ENCODE measurements around the gene APLP1. TPM values are rescaled to one million over a fixed set of nuclear protein-coding genes. Genes with fewer than 3 reads are reported as not detected.
"Not testable (repeated sequence)": the region's sequence is repeated elsewhere in the genome, so short reads cannot be mapped to it uniquely, and the experiment has no call there.

The APLP1 gene
- total RNA-seq, 1 donor from 2014 or later = 0.21 TPM

GRCh38 chr19:35888398-35888797 is 20.0 kb downstream of the APLP1 start:
- intact Hi-C loops (cut with DNase I) = no loop called here

GRCh38 chr19:35889370-35890112 is 21.2 kb downstream of the APLP1 start:
- no peak overlapping the region for H3K4me3 ChIP-seq
- peaks cover 36 to 61% of the 10 kb centered on the region in 2 donors for H3K36me3 ChIP-seq
- intact Hi-C loops (cut with DNase I) = loop anchor here (10.0 kb wide), 1 partner anchor 115 kb away; the partner anchor contains the start of gene ARHGAP33
- no peaks in the 10 kb centered on the region for H3K9me3 ChIP-seq
- H3K27me3 ChIP-seq = no peaks in the 10 kb centered on the region
- no peak overlapping the region for H3K27ac ChIP-seq
- no peak for DNase-seq (ENCODE audit: low spot score in 2 of 2)
- no peaks in the 10 kb centered on the region for H3K4me1 ChIP-seq
- TF ChIP-seq CTCF (IDR thresholded peaks at IDR 0.05) = no peak

More at GRCh38 chr19:35888398-35888797, 20.0 kb downstream of the APLP1 start:
- H3K27me3 ChIP-seq = no peaks in the 10 kb centered on the region
- no peak overlapping the region for H3K27ac ChIP-seq
- no peaks in the 10 kb centered on the region for H3K9me3 ChIP-seq
- no peaks in the 10 kb centered on the region for H3K4me1 ChIP-seq
- DNase-seq (ENCODE audit: low spot score in 2 of 2) = no peak
- H3K36me3 ChIP-seq = peaks cover 35 to 51% of the 10 kb centered on the region in 2 donors
- TF ChIP-seq CTCF (IDR thresholded peaks at IDR 0.05) = no peak
- no peak overlapping the region for H3K4me3 ChIP-seq

GRCh38 chr19:35890113-35890650 is 21.8 kb downstream of the APLP1 start:
- no peaks in the 10 kb centered on the region for H3K27me3 ChIP-seq
- H3K27ac ChIP-seq = no peak overlapping the region
- TF ChIP-seq CTCF (IDR thresholded peaks at IDR 0.05) = no peak
- DNase-seq (ENCODE audit: low spot score in 2 of 2) = no peak
- peaks cover 36 to 68% of the 10 kb centered on the region in 2 donors for H3K36me3 ChIP-seq
- H3K4me1 ChIP-seq = no peaks in the 10 kb centered on the region
- no peak overlapping the region for H3K4me3 ChIP-seq
- intact Hi-C loops (cut with DNase I) = loop anchor here (10.0 kb wide), 1 partner anchor 115 kb away; the partner anchor contains the start of gene ARHGAP33
- H3K9me3 ChIP-seq = no peaks in the 10 kb centered on the region

GRCh38 chr19:35891819-35892218 is 23.4 kb downstream of the APLP1 start:
- H3K9me3 ChIP-seq; DNase-seq (ENCODE audit: low spot score in 2 of 2); H3K4me1 ChIP-seq; H3K27me3 ChIP-seq; H3K4me3 ChIP-seq; H3K27ac ChIP-seq: not testable (repeated sequence)
- H3K36me3 ChIP-seq = peaks cover 46 to 84% of the 10 kb centered on the region in 2 donors
- intact Hi-C loops (cut with DNase I) = loop anchor here (10.0 kb wide), 1 partner anchor 117 kb away; the partner anchor contains the start of gene ARHGAP33

- H3K4me1 ChIP-seq = peaks cover 3 to 10% of the 10 kb centered on the region in 2 donors
- TF ChIP-seq CTCF (IDR thresholded peaks at IDR 0.05) = no peak
- intact Hi-C loops (cut with DNase I) = loop anchor here (10.0 kb wide), 1 partner anchor 120 kb away; the partner anchor contains the start of gene ARHGAP33
Observed at GRCh38 chr19:35894342-35894741, 26.0 kb downstream of the APLP1 start.

More at GRCh38 chr19:35894342-35894741, 26.0 kb downstream of the APLP1 start:
- H3K27me3 ChIP-seq = no peaks in the 10 kb centered on the region
- no peak for DNase-seq (ENCODE audit: low spot score in 2 of 2)
- no peaks in the 10 kb centered on the region for H3K9me3 ChIP-seq
- peaks cover 32 to 62% of the 10 kb centered on the region in 2 donors for H3K36me3 ChIP-seq
- H3K27ac ChIP-seq = no peak overlapping the region
- H3K4me3 ChIP-seq = no peak overlapping the region
